NCI-H526 (cell line): ENCODE measurements around the gene RBM17.
"Not testable (repeated sequence)": the region's sequence is repeated elsewhere in the genome, so short reads cannot be mapped to it uniquely, and the experiment has no call there.

Source experiments
- DNase-seq, 2 experiments: peaks; one replicate each; lab custom pipeline; 2025; lab: John Stamatoyannopoulos, UW

The RBM17 gene

DNA sequence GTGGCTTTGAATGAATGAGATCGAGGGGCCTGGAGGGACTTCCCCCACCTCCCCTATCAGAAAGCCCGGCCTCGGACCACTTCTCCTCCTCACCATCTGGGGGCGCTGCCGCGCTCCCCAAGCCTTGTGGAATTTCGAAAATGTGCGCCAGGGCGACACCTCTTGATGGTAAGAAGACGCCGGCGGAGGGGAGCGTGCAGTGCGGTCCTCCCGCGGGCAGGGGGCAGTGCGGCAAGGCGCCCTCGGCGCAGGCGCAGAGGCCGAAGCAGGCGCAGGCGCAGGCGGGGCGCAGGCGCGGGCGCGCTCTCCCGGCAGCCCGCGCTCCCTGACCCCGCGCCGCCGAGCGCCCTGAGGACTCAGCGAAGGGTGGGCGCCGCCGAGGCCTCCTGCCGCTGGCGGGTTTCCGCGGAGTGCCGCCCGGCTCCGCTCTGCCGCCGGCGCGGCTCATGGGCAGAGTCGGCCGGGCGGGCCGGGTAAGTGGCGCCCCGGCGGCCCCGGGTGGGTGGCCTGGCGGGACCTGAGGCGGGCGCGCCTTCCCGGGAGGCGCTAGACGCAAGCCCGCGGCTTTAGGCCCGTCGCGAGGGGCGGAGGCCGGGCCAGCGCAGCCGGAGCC lies at the start of gene RBM17:
Gene RBM17, plus strand, starts transcription at position 314 of the 613 bp plus-strand sequence. CDS start 8,032 bp downstream, outside the sequence.
- DNase-seq = peak; percentile 87 to 92

GRCh38 chr10:6039711-6040110 lies 49.1 kb upstream of the RBM17 start:
- no peak for DNase-seq

DNA sequence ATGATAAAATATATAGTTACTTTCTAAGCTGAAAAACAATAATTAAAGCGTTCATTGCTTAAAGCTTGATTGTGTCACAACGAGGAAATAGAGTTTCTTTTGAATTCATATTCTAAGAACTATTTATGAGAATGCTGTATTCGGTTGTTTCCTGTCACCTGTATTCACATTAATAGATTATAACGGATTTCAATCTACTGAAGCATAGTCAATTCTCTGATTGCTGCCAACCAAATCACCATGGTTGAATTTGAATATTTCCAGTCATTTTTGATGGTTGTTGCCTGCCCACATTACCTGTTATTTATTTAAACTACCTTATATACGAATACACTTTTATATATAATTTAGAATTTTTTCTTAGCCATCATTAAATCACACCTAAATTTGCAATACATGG lies 48.6 kb upstream of the RBM17 start:
- no peak for DNase-seq

- DNase-seq = not testable (repeated sequence)
Observed at GRCh38 chr10:6043377-6043776, 45.5 kb upstream of the RBM17 start.

GRCh38 chr10:6044060-6044459 lies 44.8 kb upstream of the RBM17 start:
- DNase-seq = no peak

DNA sequence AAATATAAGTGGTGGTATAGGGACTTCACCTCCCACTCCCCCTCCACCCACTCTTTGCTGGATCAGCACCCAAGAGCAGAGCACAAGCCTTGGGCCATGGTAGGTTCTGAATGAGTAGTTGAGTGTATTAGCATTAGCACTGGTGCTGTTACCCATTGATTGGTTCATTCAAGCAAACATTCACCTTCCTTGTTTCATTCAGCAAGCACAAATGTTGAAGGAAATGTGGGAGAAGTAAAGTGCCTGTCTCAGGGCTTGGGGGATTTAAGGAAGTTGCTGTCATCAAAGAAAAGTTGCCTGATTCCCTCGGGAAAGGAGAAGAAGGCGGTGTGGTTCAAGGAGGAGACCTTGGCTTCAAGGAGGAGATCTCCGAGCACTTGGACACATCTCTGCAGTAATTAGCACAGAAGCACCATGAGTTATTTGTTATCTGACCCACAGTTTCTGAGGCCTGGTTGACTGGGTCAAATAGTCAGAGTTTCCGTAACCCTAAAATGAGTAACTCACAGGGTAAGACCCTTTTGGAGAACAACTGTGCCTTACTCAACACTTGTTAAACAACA lies 44.0 kb upstream of the RBM17 start:
- DNase-seq = no peak

DNA sequence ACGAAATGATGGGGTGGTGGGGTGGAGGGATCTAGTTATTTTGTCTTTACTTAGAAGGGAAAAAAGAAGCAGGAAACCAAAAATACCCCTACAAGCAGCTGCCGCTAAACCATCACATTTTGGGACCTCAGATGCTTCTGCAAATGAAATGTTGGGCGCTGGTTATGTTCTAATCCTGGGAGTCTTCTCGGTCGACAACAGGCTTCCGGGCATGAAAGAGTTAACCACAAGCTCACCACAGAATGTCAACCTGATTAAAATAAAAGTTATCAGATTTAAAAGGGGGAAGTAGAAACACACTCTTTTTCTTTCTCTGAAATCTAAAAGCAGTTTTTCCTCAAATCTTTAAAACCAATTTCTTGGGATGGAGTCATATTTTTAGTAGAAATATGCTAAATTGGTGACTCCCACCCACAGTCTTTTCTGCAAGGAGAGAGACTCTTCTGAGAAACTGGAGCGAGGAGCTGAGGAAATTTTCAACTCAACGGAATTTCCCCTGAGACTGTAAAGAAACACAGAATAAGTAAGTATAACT lies 43.5 kb upstream of the RBM17 start:
- DNase-seq = no peak

- no peak for DNase-seq
Observed at GRCh38 chr10:6045878-6046772, 42.7 kb upstream of the RBM17 start.

DNA sequence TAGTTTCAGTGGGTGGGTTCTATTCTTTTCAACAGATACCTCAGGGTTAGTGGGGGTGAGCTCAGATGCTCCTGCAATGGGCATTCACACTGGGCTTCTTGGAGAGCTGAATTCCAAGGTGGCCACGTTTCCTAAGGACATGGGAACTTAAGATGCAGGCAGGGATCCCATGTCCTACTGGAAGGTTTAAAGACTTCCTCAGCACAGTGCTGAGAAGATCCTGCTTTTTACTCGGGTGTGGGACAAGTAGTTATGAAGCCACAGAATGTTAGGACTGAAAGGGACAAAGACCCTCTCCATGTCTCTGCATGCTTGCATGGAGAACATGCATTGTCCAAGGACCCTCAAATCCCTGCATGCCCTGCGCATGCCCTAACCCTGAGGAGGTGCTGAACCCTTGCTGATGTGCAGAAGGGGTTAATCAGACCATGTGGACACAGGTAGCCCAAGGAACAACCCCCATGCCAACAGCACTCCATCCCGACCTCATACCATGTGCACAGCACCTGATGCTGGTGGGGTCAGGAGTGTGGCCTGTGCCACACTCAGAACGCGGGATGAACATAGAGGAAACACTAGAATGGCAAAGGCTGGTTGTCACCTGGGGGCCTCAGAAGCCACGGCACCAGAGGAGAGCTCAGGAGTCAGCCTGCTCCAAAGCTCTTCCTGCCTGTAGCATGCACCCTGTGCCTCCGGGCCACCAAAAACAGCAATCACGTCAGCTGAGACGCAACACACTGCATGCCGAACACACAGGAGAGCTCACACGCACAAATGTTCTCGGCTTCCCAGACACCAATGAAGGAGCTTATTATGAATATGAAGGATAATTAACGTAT lies 41.8 kb upstream of the RBM17 start:
- no peak for DNase-seq

DNA sequence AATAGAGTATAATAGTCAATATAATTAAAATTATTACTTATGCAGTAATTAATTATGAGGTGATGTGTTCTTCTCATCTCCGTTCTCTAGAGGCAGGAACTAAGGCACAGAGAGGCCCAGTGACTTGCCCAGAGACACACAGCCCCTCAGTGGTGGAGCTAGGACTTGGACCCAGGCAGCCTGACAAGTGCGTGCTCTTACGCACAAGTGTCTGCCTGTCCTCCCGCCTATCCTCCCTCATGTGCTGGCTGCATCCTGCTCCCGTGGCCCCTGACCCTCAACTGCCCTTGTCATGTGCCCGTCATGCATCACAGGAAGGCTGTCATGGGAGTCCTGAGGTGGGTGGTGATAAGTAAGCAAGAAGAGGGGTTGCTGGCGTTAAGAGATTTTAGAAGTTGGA lies 41.0 kb upstream of the RBM17 start:
- DNase-seq = no peak

DNA sequence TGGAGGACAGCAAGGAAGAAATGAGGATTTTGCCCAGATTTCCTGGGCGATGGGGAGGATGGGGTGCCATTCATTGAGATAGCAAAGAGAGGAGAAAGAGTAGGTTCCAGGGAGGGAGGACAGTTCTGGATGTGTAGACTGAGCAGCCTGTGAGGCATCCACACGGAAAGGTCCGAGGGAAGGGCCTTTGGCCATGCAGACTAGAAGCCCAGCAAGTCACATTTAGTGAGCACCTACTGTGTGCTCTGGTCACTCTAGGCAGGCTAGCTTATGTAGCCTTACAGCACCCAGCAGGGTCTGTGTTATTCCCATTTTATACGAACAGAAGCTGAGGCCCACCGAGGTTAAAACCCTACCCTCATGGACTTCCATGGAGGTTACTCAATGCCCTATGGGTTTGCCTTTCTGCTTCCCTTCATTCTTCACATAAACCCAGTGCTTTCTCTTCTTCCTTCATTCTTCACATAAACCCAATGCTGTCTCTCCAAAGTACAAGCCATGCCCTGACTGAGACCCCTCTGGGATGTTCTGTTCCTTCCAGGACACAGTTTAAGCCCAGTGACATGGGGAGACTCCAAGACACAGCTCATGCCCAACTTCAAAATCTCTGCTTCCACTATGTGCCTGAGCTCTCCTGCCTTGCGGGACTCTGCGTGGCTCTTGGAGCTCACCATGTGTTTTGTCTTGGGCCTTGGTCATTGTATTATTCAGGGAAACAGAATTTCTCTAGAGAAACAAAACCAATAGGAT lies 40.4 kb upstream of the RBM17 start:
- DNase-seq = no peak

GRCh38 chr10:6049031-6049400 lies 39.8 kb upstream of the RBM17 start:
- no peak for DNase-seq

DNA sequence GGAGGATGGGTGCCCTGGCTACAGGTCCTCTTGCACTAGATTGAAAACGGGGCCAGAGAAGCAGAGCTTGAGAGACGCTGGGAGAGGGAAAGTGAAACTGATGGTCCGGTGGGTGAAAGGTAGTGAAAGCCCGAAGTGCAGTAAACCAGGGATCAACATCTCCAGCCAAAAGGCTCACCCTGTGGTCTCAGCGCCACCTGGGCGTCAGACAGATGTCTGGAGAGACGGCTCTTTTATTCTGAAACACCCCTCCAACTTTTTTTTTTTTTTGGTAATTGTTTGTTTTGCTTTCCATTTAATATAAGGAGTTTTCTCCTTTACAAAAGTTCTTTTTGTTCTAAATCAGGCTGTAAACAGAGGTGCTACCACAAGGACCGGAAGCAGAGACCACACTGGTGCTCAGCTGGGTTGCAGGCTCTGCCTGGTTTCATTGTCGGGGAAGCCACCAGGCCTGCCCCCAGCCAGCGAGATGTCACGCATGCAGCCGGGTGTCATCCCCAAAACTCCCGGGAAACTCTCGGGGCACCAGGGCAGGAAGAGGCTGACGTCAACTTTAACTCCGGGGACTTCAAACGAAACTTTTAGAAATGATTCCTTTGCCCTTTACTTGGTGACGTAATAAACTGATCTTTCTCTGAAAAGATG lies 37.9 kb upstream of the RBM17 start:
- DNase-seq = peak in 1 of 2 experiments; percentile 17

- DNase-seq = no peak
Observed at GRCh38 chr10:6052247-6053221, 36.3 kb upstream of the RBM17 start.

- DNase-seq = no peak
Observed at GRCh38 chr10:6053303-6053702, 35.5 kb upstream of the RBM17 start.

DNA sequence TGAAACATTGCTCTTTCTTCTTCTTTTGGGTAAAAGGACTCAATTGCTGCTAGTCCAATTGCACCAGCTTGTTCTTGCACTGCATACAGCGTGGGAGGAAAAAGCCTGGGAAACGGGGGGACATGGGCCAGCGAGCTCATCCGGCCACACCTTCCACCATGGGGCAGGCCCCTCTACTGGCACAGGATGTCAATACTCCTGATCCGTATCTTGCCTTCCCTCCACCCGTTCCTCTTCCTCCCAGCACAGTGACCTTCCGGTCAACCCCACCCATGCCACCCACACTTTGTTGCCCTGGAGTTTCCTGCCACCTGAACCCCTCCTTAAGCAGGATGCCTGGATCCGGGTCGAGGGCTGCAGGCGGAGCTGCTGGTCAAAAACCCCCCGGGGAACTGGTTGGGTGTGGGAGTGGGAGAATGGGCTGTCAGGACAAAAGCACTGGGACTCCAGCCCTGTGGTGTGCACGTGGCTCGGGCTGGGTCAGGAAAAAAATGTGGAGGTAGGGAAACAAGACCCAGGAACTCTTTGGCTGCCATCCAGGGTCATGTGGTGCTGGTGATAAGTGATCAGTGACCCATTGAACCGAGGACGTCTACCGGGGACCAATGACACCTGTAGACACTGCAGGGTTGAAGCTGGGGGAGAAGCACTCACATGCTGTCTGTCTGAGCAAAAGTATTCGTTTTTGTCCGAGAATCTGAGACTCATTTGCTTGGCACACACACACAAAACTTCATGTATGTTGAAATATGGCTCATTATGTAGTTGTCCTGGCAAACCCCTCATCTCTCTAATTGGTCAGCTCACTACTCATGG lies 34.8 kb upstream of the RBM17 start:
- no peak for DNase-seq

GRCh38 chr10:6054884-6055283 lies 34.0 kb upstream of the RBM17 start:
- no peak for DNase-seq

DNA sequence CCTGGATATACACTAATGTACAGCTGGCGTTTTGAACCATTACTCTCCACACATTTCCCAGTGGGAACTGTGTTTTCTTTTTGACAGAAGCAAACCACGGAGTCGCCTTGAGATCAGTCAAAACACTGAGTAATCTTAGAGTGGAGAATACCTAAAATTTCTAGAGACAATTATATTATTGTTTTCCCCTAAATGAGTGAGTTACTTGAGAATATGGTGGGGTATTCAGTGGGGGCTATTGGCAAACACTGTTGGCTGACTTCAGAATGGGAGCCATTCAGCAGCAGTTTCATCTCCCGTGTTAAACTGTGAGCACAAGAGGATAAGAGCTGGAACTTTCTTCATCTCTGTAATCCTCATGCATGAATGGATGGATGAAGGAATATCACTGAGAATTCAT lies 32.9 kb upstream of the RBM17 start:
- DNase-seq = no peak
